Transverse colon (tissue), 3 donors: ENCODE measurements around the gene ZMYND11.

Experiments used
- EP300 ChIP-seq: sonication (generic); formaldehyde crosslinking; IDR thresholded peaks from one replicate; pipeline ENCODE4 v1.6.1; 2017; ENCODE audit warnings: antibody characterized with exemption, low read depth
- POLR2A ChIP-seq: fragments of 450-650 bp; IDR thresholded peaks from one replicate; pipeline ENCODE4 v1.6.1; 2016; ENCODE audit warnings: antibody characterized with exemption, mild to moderate bottlenecking, moderate library complexity
- TF ChIP-seq, protein P1 (sequence below), 5 experiments: fragments of 200-600 bp in 3 of 5; fragments of 450-650 bp in 2 of 5; sonication (generic) in 3 of 5; IDR thresholded peaks; 1 replicate in 2 of 5; 2 replicates in 3 of 5; pipeline ENCODE4 v1.5.1; 2016 to 2017; ENCODE audit warnings: antibody characterized with exemption in 5 of 5, inconsistent platforms in 3 of 5, mild to moderate bottlenecking in 2 of 5, moderate library complexity in 1 of 5

GRCh38 chr10:142371-142770 lies 7.1 kb downstream of the ZMYND11 start:
- TF ChIP-seq EP300 = no peak
- TF ChIP-seq POLR2A = no peak
- TF ChIP-seq, protein P1, sequence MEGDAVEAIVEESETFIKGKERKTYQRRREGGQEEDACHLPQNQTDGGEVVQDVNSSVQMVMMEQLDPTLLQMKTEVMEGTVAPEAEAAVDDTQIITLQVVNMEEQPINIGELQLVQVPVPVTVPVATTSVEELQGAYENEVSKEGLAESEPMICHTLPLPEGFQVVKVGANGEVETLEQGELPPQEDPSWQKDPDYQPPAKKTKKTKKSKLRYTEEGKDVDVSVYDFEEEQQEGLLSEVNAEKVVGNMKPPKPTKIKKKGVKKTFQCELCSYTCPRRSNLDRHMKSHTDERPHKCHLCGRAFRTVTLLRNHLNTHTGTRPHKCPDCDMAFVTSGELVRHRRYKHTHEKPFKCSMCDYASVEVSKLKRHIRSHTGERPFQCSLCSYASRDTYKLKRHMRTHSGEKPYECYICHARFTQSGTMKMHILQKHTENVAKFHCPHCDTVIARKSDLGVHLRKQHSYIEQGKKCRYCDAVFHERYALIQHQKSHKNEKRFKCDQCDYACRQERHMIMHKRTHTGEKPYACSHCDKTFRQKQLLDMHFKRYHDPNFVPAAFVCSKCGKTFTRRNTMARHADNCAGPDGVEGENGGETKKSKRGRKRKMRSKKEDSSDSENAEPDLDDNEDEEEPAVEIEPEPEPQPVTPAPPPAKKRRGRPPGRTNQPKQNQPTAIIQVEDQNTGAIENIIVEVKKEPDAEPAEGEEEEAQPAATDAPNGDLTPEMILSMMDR (IDR thresholded peaks at IDR 0.05) = no peak
